Measurements from ENCODE around the gene ADCY5.

GRCh38 chr3:123336441-123336851 lies 112.4 kb downstream of the ADCY5 start:
- no peak for TF ChIP-seq POLR2A (IDR thresholded peaks at IDR 0.05)
- TF ChIP-seq CTCF (IDR thresholded peaks at IDR 0.05): no peak
